WI38 (cell line): ENCODE data around the gene HMCN2.

Source experiments
- H3K4me3 ChIP-seq: 2 replicates; pipeline ENCODE4 v1.5.1; 2011; ENCODE audit warnings: low read depth, mild to moderate bottlenecking, control low read depth, low read length
- CTCF ChIP-seq: IDR thresholded peaks from 2 replicates; pipeline ENCODE4 v1.5.1; 2012; ENCODE audit warnings: low read depth, mild to moderate bottlenecking, control low read depth, low read length

The HMCN2 gene

GRCh38 chr9:130356877-130357584 lies 91.5 kb downstream of the HMCN2 start:
- no peak overlapping the region for H3K4me3 ChIP-seq
- TF ChIP-seq CTCF = no peak

GRCh38 chr9:130358928-130359327 lies 93.4 kb downstream of the HMCN2 start:
- TF ChIP-seq CTCF = no peak
- H3K4me3 ChIP-seq = no peak overlapping the region

GRCh38 chr9:130359819-130360218 lies 94.3 kb downstream of the HMCN2 start:
- no peak for TF ChIP-seq CTCF
- H3K4me3 ChIP-seq = no peak overlapping the region

- no peak for TF ChIP-seq CTCF
- no peak overlapping the region for H3K4me3 ChIP-seq
Measured at GRCh38 chr9:130360672-130361071, 95.1 kb downstream of the HMCN2 start.

- H3K4me3 ChIP-seq = no peak overlapping the region
- TF ChIP-seq CTCF = no peak
Measured at GRCh38 chr9:130361873-130362362, 96.4 kb downstream of the HMCN2 start.

- H3K4me3 ChIP-seq = no peak overlapping the region
Measured at GRCh38 chr9:130362691-130363090, 97.1 kb downstream of the HMCN2 start.

More at GRCh38 chr9:130362691-130363090, 97.1 kb downstream of the HMCN2 start:
- TF ChIP-seq CTCF = no peak
